HG03280 (cell line): ENCODE data around the gene HSF5.

Source experiments
- ATAC-seq: cut with Tn5 transposase; IDR thresholded peaks from one replicate; pipeline ENCODE4 v1.9.1; 2021; ENCODE audit warnings: mild to moderate bottlenecking, moderate library complexity; ENCODE audit not compliant: unreplicated experiment

The HSF5 gene

DNA sequence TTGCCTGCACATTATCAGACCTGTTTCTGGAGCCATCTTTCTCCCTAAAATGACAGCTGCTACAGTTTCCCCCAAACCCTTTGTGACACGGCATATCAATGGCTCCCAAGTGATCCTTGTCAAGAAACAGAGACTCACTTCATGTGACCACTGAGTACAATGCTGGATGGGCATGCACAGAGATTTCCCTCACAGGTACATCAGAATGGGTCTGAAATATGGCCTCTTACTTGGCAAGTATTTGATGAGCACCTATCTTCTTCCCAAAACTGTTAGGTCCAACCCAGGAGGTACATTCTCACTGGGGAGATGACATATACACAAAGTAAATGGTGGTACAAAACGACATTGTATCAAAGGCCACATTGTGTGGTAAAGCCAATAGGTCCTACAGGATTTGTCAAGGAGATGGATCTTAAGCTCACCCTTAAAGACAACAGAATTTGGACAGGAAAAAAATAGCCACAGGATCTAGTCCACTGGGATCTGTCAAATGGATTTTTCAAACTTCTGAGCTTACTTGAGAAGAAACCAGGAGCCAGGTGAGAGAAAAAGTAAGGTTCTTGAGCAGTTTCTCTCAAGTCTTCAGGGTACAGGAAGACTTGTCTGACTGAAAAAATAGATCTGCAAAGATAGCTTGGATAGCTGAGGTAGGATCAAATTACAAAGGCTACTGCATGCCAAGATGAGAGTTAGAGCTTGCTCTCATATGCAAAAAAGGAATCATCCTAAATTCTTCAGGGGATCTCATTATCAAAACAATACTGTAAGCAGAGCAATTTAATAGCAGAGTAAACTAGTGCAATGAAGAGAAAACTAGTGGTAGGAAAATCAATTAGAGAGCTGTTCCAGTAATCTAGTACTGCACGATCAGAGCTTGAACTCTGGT, 99.7 kb downstream of the HSF5 start:
- no peak for ATAC-seq

DNA sequence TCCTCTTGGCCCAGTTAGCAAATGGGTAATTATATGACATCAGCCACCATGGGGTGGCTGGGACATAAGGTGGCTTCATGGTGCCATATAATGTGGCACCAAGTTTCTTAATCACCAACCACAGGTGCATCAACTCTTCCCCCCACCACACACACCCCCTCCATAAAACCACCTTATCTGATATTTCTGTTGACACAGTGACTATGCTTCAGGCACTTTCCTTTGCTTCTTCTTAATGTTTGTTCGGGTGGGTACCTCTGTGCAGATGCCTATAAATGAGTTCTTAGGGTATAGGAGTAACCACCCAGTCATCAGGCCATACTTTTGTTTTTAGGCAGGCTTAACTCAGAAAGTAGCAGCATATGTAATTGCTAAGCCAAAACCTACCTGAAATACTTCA, 100.4 kb downstream of the HSF5 start:
- ATAC-seq = no peak

GRCh38 chr17:58386708-58387107, 101.5 kb downstream of the HSF5 start:
- ATAC-seq = no peak

DNA sequence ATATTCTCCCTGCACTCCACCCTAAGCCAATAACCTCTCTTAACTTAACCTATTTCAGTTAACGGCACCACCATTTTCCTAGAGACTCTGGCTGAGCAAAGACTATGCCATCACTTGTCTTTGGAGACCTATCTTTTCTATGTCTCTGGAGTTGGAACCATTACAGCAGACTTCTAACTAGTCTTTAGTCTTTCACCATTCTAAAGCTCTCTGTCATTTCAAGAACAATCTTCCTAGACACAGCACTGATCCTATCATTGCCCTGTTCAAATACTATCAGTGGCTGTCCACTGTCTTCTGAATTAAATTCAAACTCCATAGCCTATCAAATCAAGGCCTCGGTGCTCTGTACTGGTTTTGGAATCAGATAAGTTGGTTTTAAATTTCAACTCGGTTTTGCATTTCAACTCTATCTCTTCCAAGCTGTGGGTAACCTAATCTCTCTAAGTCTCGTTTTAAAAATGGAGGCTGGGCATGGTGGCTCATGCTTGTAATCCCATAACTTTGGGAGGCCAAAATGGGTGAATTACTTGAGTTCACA, 102.8 kb downstream of the HSF5 start:
- no peak for ATAC-seq

- no peak for ATAC-seq
Observed at GRCh38 chr17:58384897-58385296, 103.3 kb downstream of the HSF5 start.

DNA sequence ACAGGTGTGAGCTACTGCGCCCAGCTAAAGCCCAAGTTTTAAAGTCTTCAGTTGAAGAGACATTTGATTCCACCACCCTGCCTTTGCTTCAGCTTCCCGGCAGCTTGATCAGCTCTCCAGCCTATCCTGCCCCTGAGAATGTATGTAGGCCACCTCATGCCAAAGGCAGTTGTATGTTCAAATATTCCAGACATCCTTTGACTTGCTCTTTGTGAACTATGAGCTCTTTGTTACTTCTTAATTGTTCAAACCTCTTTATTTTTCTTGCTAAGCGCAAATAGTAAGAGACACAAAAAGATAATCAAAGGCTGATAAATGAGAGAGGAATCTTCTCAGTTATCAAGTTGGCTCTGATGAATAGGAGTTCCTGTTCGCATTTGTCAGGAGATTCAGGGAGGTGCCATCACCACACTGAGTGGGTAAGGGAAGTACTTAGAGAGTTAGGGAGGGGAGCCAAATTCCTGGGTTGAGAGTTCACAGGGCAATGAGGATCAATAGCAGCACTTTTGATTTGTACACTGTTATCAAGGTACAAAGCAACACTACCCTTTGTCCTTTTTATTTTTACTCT, 104.2 kb downstream of the HSF5 start:
- no peak for ATAC-seq

GRCh38 chr17:58382872-58383242, 105.4 kb downstream of the HSF5 start:
- no peak for ATAC-seq

DNA sequence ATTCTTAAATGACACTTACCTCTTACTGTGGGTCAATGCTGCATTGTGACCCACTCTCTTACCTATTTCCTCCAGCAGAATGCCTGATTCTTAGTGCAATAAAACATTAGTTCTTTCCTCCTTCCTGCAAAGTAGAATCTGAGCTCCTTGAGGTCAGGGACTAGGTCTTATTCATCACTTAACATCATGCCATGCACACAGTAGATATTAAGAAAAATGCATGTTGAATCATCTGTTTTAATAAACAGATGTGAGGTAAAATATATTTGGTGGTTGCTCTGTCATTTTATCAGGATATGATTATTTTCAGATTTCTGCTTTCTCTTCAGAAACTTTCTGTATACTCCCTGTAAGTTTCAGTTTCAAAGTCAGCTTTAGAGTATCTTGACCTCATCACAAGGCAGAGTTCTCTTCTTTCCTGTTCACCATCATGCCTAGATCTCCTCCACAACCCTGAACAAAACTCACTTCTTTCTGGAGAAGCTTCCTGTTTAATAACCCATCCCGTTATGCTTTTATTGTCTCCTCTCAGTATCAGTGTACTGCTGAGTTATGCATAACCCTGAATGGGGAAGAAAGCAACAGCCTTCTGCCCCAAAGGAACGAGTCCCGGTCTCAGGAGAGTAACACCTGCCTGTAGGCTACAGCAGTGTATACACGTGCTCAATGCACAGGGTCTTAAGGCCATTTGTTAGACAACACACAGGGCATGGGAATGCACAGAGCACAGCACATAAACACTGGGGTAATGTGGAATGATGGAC, 105.9 kb downstream of the HSF5 start:
- no peak for ATAC-seq

GRCh38 chr17:58381124-58382035, 106.8 kb downstream of the HSF5 start:
- ATAC-seq = no peak

DNA sequence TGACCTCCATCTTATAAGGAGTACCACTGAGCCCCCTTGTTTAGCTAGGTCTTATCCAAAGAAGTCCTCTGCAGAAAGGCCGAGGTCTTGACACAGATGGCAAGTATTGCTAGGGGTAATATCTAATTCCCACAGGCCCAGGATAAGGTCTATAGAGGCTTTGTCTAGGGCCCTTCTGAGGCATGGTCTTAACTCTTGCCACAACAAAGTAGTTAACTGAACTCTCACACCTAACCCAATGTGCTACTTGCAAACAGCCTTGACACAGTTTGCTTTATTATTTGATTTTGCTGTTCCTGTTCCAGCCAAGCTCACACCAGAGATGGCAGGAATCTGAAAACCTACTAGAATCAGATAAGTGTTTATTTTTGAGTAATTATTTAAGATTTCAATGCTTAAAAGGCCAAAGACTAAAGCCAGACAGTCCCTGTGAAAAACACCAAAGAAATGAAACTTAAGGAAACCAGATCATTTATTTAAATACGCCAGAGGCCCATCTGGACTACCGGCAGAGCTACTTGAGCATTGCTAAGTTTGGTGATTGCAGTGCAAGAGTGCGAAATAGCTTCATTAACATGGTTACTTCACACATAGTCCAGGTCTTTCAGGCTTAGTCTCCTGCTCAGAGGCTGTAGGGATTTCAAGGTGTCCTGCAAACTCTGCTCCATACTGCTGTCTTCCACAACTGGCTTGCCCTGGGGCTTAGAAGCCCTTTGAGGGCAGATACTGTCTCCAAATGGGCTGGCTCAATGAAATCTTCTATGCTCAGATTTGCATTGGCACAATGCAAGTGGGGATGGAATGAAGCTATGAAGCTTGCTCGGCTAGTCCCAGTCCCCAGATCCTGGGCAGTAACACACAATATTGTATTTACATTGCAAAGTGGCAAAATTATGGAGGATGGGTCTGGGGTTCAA, 107.7 kb downstream of the HSF5 start:
- ATAC-seq = no peak

DNA sequence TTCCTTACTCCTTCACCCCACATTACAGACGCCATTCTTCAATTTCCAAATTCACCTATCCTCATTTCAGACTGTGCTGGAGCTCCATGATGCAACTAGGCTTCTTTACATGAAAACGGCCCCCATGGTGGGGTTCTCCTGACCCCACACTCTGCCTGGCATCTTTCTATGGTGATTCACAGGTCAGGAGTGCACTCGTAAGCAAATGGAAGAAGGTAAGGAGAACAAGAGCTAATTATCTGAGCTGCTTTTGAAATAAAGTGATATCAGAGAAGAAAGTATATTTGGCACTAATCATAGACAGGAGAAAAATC, 108.7 kb downstream of the HSF5 start:
- ATAC-seq = no peak

GRCh38 chr17:58378733-58379510, 109.3 kb downstream of the HSF5 start:
- ATAC-seq = no peak

GRCh38 chr17:58377661-58378060, 110.5 kb downstream of the HSF5 start:
- no peak for ATAC-seq

DNA sequence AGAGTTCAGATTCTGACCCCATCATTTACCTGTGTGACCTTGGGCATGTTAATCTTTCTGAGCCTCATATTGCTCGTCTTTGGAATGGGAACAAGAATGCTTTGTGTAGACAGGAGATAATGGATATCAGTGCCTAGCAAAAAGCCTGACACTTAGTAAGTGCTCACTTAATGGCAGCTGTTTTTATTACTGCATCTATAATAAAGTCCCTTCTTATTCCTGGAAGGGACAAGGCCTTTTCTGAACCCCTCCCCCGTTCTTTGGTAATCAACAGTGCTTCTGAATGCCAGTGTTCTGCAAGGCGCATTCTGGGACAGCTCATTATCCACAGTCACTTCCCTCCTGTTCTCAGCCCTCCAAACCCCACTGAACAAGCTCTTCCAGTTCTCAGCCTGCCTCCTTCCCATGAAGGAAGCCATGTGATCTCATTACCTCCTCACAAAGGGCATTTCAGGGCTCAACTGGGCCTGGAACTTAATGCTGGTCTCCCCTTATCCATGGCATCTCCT, 111.1 kb downstream of the HSF5 start:
- ATAC-seq = no peak

DNA sequence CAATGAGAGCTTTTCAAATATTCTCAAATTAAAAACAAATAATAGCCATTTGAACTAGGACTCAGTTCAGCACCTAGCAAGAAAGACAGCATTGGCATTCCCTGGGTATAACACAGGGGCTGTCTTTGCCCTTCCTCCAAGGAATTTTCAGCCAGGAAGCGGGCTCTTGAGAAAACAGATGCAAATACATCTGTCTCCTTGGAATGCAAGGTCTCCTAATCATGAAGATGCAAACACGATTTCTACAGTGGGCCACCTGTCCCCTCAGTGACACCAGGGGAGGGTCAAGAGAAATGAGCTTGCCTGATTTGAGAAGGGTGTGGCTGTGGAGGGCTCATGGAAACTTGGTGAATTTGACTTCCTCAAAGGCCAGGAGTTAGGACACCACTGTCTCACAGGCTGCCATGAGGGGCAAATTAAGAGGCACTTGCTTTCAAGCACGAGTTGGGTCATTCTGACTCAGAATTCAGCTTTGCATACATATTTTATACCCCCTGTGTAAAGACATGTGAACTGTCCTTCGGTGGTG, 111.7 kb downstream of the HSF5 start:
- no peak for ATAC-seq

- no peak for ATAC-seq
Observed at GRCh38 chr17:58375811-58376210, 112.4 kb downstream of the HSF5 start.

DNA sequence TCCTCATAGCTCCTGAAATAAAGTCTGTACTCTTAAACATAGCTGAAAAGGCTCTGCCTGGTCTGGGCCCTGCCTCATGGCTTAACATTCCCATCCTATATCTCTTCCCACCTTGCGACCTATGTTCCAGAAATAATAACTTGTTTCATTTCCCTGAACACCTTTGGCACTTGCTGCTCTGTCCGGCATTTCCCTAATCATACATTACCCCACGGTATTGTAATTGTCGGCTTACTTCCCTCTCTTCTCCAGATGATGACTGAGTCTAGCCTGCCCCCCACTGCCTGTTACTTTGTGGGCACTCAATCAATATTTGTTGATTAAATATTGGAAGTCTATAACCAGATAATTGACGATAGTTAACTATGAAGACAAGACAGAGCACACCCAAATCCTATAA, 113.0 kb downstream of the HSF5 start:
- no peak for ATAC-seq

DNA sequence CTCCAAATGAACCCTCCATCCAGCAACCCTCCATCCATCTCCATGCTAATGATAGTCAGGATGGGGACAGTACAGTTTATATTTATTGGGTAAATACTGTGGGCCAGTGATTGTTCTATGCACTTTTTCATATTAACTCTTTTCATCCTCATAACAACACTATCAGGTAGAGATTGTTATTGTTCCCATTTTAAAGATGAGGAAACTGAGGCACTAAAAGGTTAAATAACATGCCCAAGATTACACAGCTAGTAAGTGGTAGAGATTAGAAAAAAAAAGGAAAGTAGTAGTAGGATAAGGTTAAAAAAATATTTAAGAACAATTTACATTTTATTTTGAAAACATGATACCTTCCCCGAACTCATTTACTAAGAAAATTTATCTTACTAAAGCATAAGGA, 114.3 kb downstream of the HSF5 start:
- no peak for ATAC-seq
